ENCODE measurements around the gene SPO11. TPM values are rescaled to one million over a fixed set of nuclear protein-coding genes. Genes with fewer than 3 reads are reported as not detected.

Gene SPO11
- total RNA-seq, 1 donor from 2014 or later: not detected

GRCh38 chr20:57378107-57378506 lies 48.5 kb downstream of the SPO11 start:
- DNase-seq: no peak

GRCh38 chr20:57378646-57379262 lies 49.2 kb downstream of the SPO11 start:
- no peak for DNase-seq

- no peak for DNase-seq
These were observed 49.7 kb downstream of the SPO11 start for GRCh38 chr20:57379263-57379647.

GRCh38 chr20:57380081-57380750 lies 50.6 kb downstream of the SPO11 start:
- no peak for DNase-seq

- peak; percentile 86 for DNase-seq
These were observed 52.2 kb downstream of the SPO11 start for GRCh38 chr20:57381596-57382503.

- DNase-seq: no peak
These were observed 52.9 kb downstream of the SPO11 start for GRCh38 chr20:57382516-57382915.

- DNase-seq: no peak
These were observed 54.1 kb downstream of the SPO11 start for GRCh38 chr20:57383447-57384347.

- DNase-seq: no peak
These were observed 54.9 kb downstream of the SPO11 start for GRCh38 chr20:57384486-57384885.

- DNase-seq: no peak
These were observed 55.6 kb downstream of the SPO11 start for GRCh38 chr20:57384953-57385761.

- DNase-seq: no peak
These were observed 56.3 kb downstream of the SPO11 start for GRCh38 chr20:57385940-57386339.

GRCh38 chr20:57386762-57387161 lies 57.2 kb downstream of the SPO11 start:
- no peak for DNase-seq

- DNase-seq: no peak
These were observed 57.9 kb downstream of the SPO11 start for GRCh38 chr20:57387463-57387862.

- no peak for DNase-seq
These were observed 58.4 kb downstream of the SPO11 start for GRCh38 chr20:57387945-57388371.

GRCh38 chr20:57388953-57389694 lies 59.5 kb downstream of the SPO11 start:
- peak; percentile 61 for DNase-seq

- no peak for DNase-seq
These were observed 60.3 kb downstream of the SPO11 start for GRCh38 chr20:57389695-57390603.

- peak; percentile 75 for DNase-seq
These were observed 61.2 kb downstream of the SPO11 start, which contains the start of gene RBM38 for GRCh38 chr20:57390604-57391438. Gene RBM38 (plus strand): TSS chr20:57391396. CDS start chr20:57391582, 186 bp downstream.

- peak; percentile 29 for DNase-seq
These were observed 62.1 kb downstream of the SPO11 start for GRCh38 chr20:57391439-57392301.

Measured in dermis blood vessel endothelial cell (primary cell).